HepG2 (cell line): ENCODE results near the gene DUS1L. TPM values are rescaled to one million over a fixed set of nuclear protein-coding genes. Genes with fewer than 3 reads are reported as not detected.

Experiments used
- ADNP ChIP-seq: sonication (generic); formaldehyde crosslinking; IDR thresholded peaks from 2 replicates; pipeline ENCODE4 v1.4.0; 2020; ENCODE audit warnings: missing genetic modification reagents
- HOXD1 ChIP-seq: sonication (generic); formaldehyde crosslinking; IDR thresholded peaks from 2 replicates; pipeline ENCODE4 v1.5.0; 2020; ENCODE audit warnings: missing genetic modification reagents
- MEIS2 ChIP-seq: sonication (generic); formaldehyde crosslinking; IDR thresholded peaks from 2 replicates; pipeline ENCODE4 v1.9.0; 2021; ENCODE audit warnings: mild to moderate bottlenecking, missing genetic modification reagents
- MIER2 ChIP-seq: IDR thresholded peaks from 2 replicates; pipeline ENCODE4 v1.6.1; 2016; ENCODE audit warnings: missing biosample characterization, missing genetic modification reagents
- NCOA1 ChIP-seq: sonication (generic); formaldehyde crosslinking; IDR thresholded peaks from 2 replicates; pipeline ENCODE4 v1.9.0; 2021; ENCODE audit warnings: missing genetic modification reagents
- NFYB ChIP-seq: sonication (generic); formaldehyde crosslinking; IDR thresholded peaks from 2 replicates; pipeline ENCODE4 v1.4.0; 2020; ENCODE audit warnings: missing genetic modification reagents
- NRL ChIP-seq: sonication (generic); formaldehyde crosslinking; IDR thresholded peaks from 2 replicates; pipeline ENCODE4 v1.5.0; 2020; ENCODE audit warnings: missing genetic modification reagents, mild to moderate bottlenecking, moderate library complexity, borderline replicate concordance
- PHB2 ChIP-seq: fragments of 450-650 bp; IDR thresholded peaks from 2 replicates; pipeline ENCODE4 v1.6.1; 2018; ENCODE audit not compliant: partially characterized antibody
- SRSF1 ChIP-seq: fragments of 200-400 bp; formaldehyde crosslinking; optimal IDR thresholded peaks from 2 replicates; pipeline ENCODE3; 2017; ENCODE audit warnings: mild to moderate bottlenecking, low read depth, low read length, moderate library complexity
- U2AF1 ChIP-seq: fragments of 200-400 bp; formaldehyde crosslinking; optimal IDR thresholded peaks from 2 replicates; pipeline ENCODE3; 2017; ENCODE audit warnings: mild to moderate bottlenecking, low read depth, low read length
- ZNF235 ChIP-seq: sonication (generic); formaldehyde crosslinking; IDR thresholded peaks from 2 replicates; pipeline ENCODE4 v1.8.1; 2023; ENCODE audit warnings: mild to moderate bottlenecking, missing genetic modification reagents, borderline replicate concordance
- ZNF274 ChIP-seq: sonication (generic); formaldehyde crosslinking; IDR thresholded peaks from 2 replicates; pipeline ENCODE4 v1.5.1; 2020; ENCODE audit warnings: mild to moderate bottlenecking, missing genetic modification reagents
- ZNF367 ChIP-seq: sonication (generic); formaldehyde crosslinking; IDR thresholded peaks from 2 replicates; pipeline ENCODE4 v1.4.0; 2020; ENCODE audit warnings: missing genetic modification reagents, borderline replicate concordance
- ZNF484 ChIP-seq: sonication (generic); formaldehyde crosslinking; IDR thresholded peaks from 2 replicates; pipeline ENCODE4 v1.5.1; 2020; ENCODE audit warnings: mild to moderate bottlenecking, low read depth, missing genetic modification reagents, borderline replicate concordance
- ZNF569 ChIP-seq: sonication (generic); formaldehyde crosslinking; IDR thresholded peaks from 2 replicates; pipeline ENCODE4 v1.5.0; 2020; ENCODE audit warnings: mild to moderate bottlenecking, missing genetic modification reagents, moderate library complexity, borderline replicate concordance
- ZNF616 ChIP-seq: sonication (generic); formaldehyde crosslinking; IDR thresholded peaks from 2 replicates; pipeline ENCODE4 v1.5.0; 2020; ENCODE audit warnings: low read depth, mild to moderate bottlenecking, missing genetic modification reagents
- ZNF629 ChIP-seq: sonication (generic); formaldehyde crosslinking; conservative IDR thresholded peaks from 2 replicates; pipeline ENCODE4 v1.5.0; 2020; ENCODE audit warnings: missing genetic modification reagents
- ZNF703 ChIP-seq: sonication (generic); formaldehyde crosslinking; IDR thresholded peaks from 2 replicates; pipeline ENCODE4 v1.5.1; 2020; ENCODE audit warnings: missing genetic modification reagents, mild to moderate bottlenecking, moderate library complexity, borderline replicate concordance
- ZNF709 ChIP-seq: sonication (generic); formaldehyde crosslinking; IDR thresholded peaks from 2 replicates; pipeline ENCODE4 v1.5.0; 2020; ENCODE audit warnings: mild to moderate bottlenecking, missing genetic modification reagents
- ZNF781 ChIP-seq: sonication (generic); formaldehyde crosslinking; IDR thresholded peaks from 2 replicates; pipeline ENCODE4 v1.5.1; 2020; ENCODE audit warnings: borderline replicate concordance, mild to moderate bottlenecking, missing genetic modification reagents; ENCODE audit errors: not compliant biosample characterization
- polyA plus RNA-seq, 8 experiments: library from polyadenylated mRNA; depleted of rRNA in 3 of 8; stranded (reverse) in 7 of 8; unstranded in 1 of 8; fragments of >200 nt; fragmentation: Illumina TruSeq in 4 of 8; extraction: Trizol in 4 of 8; gene quantifications; 2 replicates each; pipeline versions ENCODE4 v1.2.1 to v1.2.3, GENCODE V29; 2011 to 2016; ENCODE audit warnings: low read depth in 4 of 8, missing spikeins in 1 of 8, mixed read lengths in 1 of 8; ENCODE audit not compliant: insufficient read depth in 1 of 8
- total RNA-seq, 5 experiments: library from RNA; depleted of rRNA; stranded (reverse); fragments of >200 nt; fragmentation: Illumina TruSeq; extraction: Trizol; gene quantifications; 2 replicates each; pipeline ENCODE4 v1.2.3, GENCODE V29; 2016; ENCODE audit warnings: low read depth in 1 of 5
- TF ChIP-seq, protein P1 (sequence below): sonication (generic); formaldehyde crosslinking; IDR thresholded peaks from 2 replicates; pipeline ENCODE4 v1.5.0; 2020; ENCODE audit warnings: missing genetic modification reagents
- TF ChIP-seq, protein P2 (sequence below): sonication (generic); formaldehyde crosslinking; IDR thresholded peaks from 2 replicates; pipeline ENCODE4 v1.4.0; 2020; ENCODE audit warnings: missing genetic modification reagents
- TF ChIP-seq, protein P3 (sequence below): sonication (generic); formaldehyde crosslinking; IDR thresholded peaks from 2 replicates; pipeline ENCODE4 v1.8.1; 2023; ENCODE audit warnings: mild to moderate bottlenecking, missing genetic modification reagents
- TF ChIP-seq, protein P4 (sequence below): sonication (generic); formaldehyde crosslinking; IDR thresholded peaks from 2 replicates; pipeline ENCODE4 v1.5.0; 2020; ENCODE audit warnings: mild to moderate bottlenecking, missing genetic modification reagents

Gene DUS1L
- total and polyA plus RNA-seq, 2 of the 13 experiments (the other 11 are each of a cell fraction or from before 2014, with no cell fraction given): 81.0 to 109 TPM

DNA sequence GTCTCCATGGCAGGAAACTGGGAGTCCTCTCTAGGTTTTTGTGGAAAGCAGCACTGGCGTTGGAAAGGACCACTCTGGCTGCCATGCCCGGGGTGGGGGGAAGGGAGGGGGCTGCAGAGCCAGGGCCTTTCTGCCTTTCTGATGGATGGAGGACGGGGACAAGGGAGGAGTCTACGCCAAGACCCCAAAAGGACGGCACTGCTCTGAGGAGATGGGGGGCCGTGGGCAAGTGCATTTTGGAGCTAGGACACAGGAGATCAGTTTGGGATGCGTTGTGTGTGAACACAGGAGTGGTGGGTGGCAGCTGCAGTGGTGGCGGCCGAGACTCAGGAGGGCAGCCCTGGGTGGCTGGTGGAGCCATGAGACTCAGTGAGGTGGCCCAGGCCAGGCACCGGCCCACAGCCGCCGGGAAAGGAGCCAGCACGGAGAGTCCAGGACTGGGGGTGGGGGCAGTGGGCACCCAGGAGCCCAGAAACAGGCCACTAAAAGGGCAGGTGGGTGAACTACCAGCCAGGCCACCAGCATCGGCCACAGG, 45.0 kb downstream of the DUS1L start (continued):
- peak; percentile 27; the same call in 1 of the 2 replicates for TF ChIP-seq ZNF703 (CRISPR knock-in tag)
- TF ChIP-seq ZNF569 (CRISPR knock-in tag): no peak
- TF ChIP-seq, protein P1, sequence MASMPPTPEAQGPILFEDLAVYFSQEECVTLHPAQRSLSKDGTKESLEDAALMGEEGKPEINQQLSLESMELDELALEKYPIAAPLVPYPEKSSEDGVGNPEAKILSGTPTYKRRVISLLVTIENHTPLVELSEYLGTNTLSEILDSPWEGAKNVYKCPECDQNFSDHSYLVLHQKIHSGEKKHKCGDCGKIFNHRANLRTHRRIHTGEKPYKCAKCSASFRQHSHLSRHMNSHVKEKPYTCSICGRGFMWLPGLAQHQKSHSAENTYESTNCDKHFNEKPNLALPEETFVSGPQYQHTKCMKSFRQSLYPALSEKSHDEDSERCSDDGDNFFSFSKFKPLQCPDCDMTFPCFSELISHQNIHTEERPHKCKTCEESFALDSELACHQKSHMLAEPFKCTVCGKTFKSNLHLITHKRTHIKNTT (CRISPR knock-in tag): peak; percentile 72; the same call in 1 of the 2 replicates
- TF ChIP-seq NCOA1 (CRISPR knock-in tag): peak; percentile 76; the same call in 1 of the 2 replicates
- 0 out of 2 replicates have a peak, but pooled peaks have one; percentile 1 for TF ChIP-seq ZNF616 (CRISPR knock-in tag)
- no peak for TF ChIP-seq ZNF235
- TF ChIP-seq HOXD1 (CRISPR knock-in tag): 0 out of 2 replicates have a peak, but pooled peaks have one; percentile 17
- no peak for TF ChIP-seq NFYB (CRISPR knock-in tag)
- TF ChIP-seq ZNF709 (CRISPR knock-in tag): no peak
- TF ChIP-seq MIER2 (CRISPR knock-in tag): peak; percentile 27; the same call in 1 of the 2 replicates
- TF ChIP-seq, protein P2, sequence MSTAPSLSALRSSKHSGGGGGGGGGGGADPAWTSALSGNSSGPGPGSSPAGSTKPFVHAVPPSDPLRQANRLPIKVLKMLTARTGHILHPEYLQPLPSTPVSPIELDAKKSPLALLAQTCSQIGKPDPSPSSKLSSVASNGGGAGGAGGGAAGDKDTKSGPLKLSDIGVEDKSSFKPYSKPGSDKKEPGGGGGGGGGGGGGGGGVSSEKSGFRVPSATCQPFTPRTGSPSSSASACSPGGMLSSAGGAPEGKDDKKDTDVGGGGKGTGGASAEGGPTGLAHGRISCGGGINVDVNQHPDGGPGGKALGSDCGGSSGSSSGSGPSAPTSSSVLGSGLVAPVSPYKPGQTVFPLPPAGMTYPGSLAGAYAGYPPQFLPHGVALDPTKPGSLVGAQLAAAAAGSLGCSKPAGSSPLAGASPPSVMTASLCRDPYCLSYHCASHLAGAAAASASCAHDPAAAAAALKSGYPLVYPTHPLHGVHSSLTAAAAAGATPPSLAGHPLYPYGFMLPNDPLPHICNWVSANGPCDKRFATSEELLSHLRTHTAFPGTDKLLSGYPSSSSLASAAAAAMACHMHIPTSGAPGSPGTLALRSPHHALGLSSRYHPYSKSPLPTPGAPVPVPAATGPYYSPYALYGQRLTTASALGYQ (CRISPR knock-in tag): 0 out of 2 replicates have a peak, but pooled peaks have one; percentile 54
- peak; percentile 58 for TF ChIP-seq U2AF1
- 0 out of 2 replicates have a peak, but pooled peaks have one; percentile 56 for TF ChIP-seq MEIS2
- TF ChIP-seq, protein P3, sequence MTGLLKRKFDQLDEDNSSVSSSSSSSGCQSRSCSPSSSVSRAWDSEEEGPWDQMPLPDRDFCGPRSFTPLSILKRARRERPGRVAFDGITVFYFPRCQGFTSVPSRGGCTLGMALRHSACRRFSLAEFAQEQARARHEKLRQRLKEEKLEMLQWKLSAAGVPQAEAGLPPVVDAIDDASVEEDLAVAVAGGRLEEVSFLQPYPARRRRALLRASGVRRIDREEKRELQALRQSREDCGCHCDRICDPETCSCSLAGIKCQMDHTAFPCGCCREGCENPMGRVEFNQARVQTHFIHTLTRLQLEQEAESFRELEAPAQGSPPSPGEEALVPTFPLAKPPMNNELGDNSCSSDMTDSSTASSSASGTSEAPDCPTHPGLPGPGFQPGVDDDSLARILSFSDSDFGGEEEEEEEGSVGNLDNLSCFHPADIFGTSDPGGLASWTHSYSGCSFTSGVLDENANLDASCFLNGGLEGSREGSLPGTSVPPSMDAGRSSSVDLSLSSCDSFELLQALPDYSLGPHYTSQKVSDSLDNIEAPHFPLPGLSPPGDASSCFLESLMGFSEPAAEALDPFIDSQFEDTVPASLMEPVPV (CRISPR knock-in tag): peak; percentile 71
- TF ChIP-seq, protein P4, sequence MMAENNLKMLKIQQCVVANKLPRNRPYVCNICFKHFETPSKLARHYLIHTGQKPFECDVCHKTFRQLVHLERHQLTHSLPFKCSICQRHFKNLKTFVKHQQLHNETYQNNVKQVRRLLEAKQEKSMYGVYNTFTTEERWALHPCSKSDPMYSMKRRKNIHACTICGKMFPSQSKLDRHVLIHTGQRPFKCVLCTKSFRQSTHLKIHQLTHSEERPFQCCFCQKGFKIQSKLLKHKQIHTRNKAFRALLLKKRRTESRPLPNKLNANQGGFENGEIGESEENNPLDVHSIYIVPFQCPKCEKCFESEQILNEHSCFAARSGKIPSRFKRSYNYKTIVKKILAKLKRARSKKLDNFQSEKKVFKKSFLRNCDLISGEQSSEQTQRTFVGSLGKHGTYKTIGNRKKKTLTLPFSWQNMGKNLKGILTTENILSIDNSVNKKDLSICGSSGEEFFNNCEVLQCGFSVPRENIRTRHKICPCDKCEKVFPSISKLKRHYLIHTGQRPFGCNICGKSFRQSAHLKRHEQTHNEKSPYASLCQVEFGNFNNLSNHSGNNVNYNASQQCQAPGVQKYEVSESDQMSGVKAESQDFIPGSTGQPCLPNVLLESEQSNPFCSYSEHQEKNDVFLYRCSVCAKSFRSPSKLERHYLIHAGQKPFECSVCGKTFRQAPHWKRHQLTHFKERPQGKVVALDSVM (CRISPR knock-in tag): no peak
- 0 out of 2 replicates have a peak, but pooled peaks have one; percentile 4 for TF ChIP-seq ZNF629 (CRISPR knock-in tag)
- no peak for TF ChIP-seq ADNP (CRISPR knock-in tag)
- peak; percentile 61 for TF ChIP-seq SRSF1
- no peak for TF ChIP-seq PHB2
- TF ChIP-seq ZNF484 (CRISPR knock-in tag): no peak
- TF ChIP-seq ZNF274 (CRISPR knock-in tag): no peak
- no peak for TF ChIP-seq ZNF367
- no peak for TF ChIP-seq ZNF781 (CRISPR knock-in tag)
- 0 out of 2 replicates have a peak, but pooled peaks have one; percentile 21 for TF ChIP-seq NRL (CRISPR knock-in tag)
